ENCODE results near the gene FAM25A. TPM values are rescaled to one million over a fixed set of nuclear protein-coding genes. Genes with fewer than 3 reads are reported as not detected.

The FAM25A gene
- total RNA-seq = not detected in 2 replicates

GRCh38 chr10:87020056-87020455, at the start of gene FAM25A:
Gene FAM25A (plus strand): TSS chr10:87020294. CDS start chr10:87020325, 31 bp downstream.

Other genes with a start within 250 kb of the FAM25A start
- gene MMRN2, start 62.7 kb upstream of the FAM25A start, total RNA-seq = 346 and 377 TPM in 2 replicates
- gene SNCG, start 61.7 kb upstream of the FAM25A start, total RNA-seq = 45.8 and 76.9 TPM in 2 replicates
- gene ADIRF, start 51.8 kb upstream of the FAM25A start, total RNA-seq = 12.0 TPM in 1 of 2 replicates, not detected in the other
- gene GLUD1, start 74.5 kb downstream of the FAM25A start, total RNA-seq = 237 and 272 TPM in 2 replicates
- 22.4 and 35.1 TPM in 2 replicates for gene SHLD2, start 74.9 kb downstream of the FAM25A start, total RNA-seq
- gene NUTM2A, start 205.2 kb downstream of the FAM25A start, total RNA-seq = 0.15 TPM in 1 of 2 replicates, not detected in the other